Measurements from ENCODE around the gene PLIN5.

Gene PLIN5, protein sequence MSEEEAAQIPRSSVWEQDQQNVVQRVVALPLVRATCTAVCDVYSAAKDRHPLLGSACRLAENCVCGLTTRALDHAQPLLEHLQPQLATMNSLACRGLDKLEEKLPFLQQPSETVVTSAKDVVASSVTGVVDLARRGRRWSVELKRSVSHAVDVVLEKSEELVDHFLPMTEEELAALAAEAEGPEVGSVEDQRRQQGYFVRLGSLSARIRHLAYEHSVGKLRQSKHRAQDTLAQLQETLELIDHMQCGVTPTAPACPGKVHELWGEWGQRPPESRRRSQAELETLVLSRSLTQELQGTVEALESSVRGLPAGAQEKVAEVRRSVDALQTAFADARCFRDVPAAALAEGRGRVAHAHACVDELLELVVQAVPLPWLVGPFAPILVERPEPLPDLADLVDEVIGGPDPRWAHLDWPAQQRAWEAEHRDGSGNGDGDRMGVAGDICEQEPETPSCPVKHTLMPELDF

DNA sequence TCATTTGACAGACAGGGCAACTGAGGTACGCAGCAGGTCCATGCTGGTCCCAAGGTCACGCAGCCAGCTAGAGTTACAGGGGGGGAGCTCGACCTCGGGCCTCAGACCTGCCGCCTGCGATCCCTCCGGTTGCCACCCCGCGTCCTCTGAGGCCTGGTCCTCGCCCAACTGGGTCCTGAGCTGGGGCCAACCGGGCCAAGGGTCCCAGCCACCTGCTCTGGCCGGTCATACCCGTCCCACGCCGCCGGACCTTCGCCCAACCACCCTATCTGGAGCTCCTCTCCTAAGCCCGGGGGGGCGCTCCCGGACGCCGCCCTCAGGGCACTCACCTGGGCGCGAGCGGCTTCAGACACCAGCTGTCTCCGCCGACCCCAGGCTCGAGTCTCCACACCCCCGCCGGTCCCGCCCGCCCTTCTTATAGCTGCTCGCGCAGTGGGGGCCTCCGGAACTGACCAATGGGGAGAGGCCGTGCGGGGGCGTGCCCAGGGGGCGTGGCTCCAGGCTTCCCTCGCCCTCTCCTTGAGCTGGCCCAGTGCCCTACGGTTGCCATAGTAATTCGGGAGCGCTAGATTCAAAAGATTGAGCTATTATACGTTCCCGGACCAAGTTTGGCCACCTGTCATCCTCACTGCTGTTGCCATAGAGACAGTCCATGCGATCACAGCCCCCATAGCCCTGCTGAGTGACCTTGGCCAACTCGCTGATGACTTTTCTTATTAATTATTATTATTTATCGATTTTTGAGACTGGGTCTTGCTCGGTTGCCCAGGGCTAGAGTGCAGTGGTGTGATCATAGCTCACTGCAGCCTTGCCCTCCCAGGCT lies at the start of gene PLIN5:
PLIN5 (minus strand) TSS at position 389 of the 823 bp plus-strand sequence. CDS start 1,150 bp downstream, outside the sequence.
- no peak for DNase-seq (ENCODE audit: low read depth)

DNA sequence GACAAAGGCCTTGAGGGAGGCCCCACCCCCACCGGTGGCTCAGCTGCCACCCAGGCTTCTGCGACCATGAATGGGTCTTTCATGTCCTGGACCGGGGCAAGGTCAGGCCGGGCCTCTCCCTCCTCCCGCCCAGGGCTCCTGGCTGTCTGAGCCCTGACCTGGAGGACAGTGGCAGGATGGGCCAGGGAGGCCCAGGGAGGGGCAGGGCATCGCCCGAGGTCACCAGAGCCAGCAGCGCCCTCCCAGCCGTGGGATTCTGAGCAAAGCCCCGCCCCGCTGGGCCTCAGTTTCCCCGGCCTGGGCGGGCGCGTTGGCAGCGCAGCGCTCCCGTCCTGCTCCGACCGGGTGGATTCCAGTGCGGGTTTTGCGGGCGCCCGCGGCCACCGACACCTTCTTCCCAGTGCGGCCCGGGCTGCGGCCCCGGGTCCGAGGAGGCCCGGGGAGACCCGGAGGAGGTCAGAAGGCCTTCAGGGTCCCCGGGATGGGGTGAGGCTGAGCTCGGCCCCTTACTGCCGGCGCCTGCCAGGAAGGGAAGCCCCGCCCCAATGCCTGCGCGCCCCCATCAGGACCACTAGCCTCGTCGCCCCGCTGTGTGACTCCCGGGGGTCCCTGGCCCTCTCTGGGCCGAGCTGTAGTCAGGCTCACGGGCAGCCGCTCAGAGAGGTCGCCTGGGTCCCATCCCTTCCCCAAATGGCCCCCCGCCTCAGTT lies 49.1 kb upstream of the PLIN5 start:
- no peak for DNase-seq (ENCODE audit: low read depth)

DNA sequence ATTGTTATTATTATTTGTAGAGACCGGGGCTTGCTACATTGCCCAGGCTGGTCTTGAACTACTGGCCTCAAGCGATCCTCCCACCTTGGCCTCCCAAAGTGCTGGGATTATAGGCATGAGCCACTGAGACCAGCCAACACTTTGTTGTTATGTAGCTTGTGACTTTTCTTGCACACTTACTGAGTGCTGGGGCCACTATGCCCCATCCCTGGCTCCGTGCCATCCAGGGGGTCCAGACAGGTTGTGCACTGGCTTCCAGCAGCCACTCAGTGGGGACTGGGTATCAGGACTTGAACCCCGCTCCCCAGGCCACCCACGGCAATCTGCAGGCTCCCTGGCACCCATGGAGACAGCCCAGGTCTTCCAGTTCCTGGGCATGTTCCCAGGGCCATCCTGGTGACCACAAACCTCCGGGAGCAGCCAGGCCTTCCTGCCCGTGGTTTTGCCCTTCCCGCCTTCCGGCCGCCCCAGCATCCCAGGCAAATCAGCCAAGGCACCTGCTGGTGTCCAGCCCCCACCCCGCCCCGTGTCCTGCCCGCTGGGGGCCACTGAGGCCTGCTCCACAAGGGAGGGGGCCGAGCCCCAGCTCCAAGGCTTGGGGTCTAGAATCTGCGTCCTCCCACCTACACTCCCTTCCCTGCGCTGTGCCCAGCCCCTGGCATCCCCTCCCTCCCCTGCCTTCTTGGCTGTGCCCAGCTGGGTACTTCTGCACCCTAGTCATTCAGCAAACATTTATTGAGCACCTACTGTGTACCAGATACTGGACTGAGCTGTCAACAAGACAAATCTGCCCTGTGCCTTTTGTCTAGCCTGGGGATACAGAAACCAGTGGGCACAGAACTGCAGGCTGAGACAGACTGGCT lies 48.2 kb upstream of the PLIN5 start:
- no peak for DNase-seq (ENCODE audit: low read depth)

DNA sequence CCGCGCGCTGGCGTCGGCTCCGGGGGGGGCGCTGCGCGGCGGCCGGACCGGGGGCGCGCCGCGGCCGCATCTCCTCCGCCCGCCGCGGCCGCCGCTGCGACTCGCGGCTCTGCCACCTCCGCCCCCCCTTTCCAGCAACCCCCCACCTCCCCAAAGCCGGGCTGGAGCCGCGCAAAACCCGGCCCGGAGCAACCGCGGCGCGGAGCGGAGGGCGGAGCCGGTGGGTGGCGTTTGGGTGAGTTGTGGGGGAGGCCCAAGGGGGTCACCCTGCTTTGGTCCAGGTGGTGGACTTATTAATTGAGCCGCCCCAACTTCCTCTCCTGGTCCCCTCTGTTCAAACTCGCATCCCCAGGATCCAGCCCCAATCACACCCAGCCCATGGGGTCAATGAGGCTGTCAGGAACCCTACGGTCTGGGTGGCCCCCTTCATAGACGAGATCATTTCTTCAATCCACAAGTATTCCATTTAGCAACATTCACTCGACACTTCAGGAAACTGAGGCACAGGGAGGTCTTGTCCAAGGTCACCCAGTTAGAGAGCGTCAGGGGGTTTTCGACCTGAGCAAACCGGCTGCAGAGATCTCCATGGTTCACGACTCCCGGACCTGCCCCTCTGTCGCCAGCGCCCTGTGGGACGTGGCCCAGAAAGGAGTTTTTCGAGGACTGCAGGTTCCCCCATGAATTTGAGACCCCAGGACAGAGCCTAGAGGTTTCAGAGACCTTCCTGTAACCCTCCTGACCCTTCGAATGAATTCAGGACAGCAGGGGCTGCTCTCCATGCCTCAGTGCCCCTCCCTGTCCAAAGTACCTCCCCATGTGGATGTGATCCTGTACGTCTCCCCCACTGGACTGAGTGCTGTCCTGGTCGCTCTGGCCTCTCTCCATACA lies 46.9 kb upstream of the PLIN5 start:
- DNase-seq (ENCODE audit: low read depth) = no peak

DNA sequence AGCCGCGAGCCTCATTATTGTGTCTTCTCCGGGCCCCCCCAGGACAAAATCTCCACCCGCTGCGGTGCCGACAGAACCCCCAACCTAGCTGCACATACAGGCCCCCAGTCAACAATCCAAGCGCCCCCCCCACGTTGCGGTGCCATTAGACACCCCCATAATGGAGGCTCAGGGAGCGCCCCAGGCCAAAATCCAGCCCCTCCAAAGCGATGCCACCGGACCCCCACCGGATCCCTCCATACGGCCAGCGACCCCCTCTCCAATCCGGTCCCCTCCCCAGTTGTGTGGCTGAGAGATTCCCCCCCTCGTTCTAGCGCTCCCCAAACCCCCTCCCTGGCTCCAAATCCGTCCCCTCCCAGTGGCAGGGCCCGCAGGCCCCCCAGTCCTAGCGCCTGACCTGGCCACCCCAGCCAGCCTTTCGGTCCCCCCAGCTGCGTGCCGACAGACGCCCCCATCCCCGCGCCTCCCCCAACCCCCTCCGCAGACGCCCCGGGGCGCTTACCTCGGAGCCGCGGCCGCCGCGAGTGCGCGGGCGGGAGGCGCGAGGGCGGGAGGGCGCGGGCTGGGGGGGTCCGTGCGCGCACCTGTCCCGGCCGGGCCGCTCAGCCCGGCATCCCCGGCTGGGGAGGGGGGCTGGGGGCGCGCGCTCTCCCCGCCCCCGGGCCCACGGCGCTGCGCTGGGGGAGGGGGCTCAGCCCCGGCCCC lies 46.1 kb upstream of the PLIN5 start:
- no peak for DNase-seq (ENCODE audit: low read depth)

DNA sequence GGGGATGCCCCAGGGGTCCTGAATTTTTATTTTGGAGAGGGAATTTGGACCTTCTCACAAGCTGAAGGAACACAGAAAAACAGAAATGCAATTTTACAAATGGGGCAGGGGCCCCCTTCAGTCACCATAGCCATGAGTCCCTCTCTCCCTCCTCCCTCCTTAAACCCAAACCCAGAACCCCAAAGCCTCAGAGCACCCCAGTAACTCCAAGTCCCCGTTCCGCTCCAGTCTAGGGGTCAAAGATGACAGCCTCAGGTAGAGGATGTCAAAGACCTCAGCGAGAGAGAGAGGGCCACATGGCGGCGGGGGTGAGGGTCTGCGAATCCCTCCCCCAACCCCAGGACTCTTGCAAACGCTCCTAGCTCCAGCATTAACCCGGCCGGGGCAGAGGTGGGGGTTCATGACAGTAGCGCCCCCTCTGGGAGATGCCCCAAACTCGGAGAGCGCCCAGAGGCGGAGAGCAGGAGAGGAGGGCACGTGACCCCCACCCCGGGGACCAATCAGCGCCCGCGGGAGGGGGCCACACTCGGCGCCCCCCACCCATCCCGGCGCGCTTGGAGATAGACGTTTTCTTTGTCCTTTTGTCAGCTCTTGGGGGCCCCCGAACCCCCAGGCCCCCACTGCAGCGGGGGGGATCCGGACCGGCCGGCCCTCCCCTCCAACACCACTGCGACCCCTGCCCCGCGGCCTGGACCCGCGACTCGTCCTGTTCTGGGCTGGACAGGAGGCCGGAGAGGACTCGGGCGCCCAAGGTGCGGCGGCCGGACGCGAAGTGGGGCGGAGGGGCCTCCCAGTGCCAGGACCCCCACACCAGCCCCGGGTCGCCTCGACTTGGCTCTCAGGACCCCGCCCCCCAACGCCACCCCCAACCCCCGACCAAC lies 45.2 kb upstream of the PLIN5 start:
- no peak for DNase-seq (ENCODE audit: low read depth)

DNA sequence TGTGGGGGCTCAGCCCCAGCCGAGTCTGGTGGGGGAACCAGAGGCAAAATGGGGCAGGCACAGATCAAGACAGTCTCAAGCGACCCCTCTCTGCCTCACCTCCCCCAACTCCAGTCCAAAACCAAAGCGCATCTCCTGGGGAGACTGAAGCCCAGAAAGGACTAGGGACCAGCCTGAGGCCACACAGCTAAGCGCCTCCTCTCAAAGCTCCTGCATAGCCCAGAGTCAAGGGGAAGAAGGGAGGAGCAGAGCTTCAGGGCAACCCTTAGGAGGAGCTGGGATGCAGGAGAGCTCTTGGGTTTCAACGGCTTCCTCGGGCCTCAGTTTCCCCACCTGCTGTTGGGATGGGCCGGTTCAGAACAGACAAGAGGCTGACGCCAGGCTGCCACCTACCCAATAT lies 44.4 kb upstream of the PLIN5 start:
- no peak for DNase-seq (ENCODE audit: low read depth)

DNA sequence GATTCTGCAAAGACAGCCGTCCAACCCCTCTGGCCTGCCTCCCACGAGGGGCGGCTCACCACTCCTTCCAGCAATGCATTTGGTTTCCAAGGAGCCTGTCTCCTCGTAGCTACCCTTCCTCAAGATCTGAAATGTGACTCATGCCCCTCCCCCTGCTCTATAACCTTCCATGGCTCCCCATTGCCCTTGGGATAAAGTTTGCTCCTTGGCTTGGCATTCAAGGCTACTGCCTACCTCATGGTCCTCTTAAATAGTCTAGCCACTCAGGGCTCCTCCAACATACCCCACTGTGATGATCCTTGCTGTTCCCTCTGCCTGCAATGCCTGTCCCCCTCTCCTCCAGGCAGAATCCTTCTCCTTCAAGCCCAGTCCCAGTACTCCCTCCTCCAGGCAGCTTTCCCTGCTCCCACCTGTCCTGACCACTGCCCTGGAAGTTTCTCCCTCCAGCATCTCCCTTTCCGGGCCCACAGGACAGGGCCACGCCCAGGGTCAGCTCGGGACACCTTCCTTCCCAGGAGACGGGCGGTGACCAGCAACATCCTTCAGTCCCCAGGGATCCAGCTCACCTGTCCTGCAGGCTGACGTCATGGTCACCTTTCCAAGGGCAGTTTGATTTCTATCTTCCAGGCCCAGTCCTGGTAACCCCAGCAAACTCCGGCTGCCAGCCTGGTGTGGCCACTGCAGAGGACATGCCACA lies 43.7 kb upstream of the PLIN5 start:
- no peak for DNase-seq (ENCODE audit: low read depth)

DNA sequence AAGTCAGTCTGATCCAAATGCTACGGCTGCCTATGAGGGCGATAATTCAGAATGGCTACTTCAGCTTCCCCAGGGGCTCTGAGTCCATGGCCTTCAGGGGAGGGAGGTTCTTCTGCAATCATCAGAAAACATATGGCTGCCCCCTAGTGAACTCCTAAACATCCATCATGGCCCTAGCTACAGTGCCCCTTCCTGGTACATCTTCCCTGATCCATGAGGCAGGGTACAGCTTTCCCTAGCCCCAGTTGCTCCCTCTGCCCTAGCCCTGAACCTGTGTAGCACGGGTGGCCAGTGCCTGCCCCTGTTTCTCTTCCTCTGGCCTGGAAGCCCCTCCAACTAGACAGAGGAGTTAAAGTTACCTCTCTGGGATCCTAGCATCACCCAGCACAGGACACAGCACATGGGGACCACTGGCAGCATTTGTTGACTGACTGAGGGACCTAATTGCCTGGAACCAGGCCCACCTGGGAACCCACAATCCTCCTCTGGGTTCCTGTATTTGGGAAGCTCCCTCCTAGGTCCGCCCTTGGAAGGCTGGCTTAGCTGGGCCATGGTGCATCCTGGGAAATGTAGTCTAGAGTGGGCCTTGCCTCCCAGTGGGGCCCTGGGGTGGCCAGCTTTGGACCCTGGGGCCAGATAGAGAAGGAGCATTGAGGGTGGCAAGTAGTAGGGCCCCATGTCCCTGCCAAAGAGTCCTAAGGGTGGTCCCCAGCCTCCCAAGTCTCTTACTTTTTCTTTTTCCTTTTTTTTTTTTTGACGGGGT lies 42.2 kb upstream of the PLIN5 start:
- no peak for DNase-seq (ENCODE audit: low read depth)

DNA sequence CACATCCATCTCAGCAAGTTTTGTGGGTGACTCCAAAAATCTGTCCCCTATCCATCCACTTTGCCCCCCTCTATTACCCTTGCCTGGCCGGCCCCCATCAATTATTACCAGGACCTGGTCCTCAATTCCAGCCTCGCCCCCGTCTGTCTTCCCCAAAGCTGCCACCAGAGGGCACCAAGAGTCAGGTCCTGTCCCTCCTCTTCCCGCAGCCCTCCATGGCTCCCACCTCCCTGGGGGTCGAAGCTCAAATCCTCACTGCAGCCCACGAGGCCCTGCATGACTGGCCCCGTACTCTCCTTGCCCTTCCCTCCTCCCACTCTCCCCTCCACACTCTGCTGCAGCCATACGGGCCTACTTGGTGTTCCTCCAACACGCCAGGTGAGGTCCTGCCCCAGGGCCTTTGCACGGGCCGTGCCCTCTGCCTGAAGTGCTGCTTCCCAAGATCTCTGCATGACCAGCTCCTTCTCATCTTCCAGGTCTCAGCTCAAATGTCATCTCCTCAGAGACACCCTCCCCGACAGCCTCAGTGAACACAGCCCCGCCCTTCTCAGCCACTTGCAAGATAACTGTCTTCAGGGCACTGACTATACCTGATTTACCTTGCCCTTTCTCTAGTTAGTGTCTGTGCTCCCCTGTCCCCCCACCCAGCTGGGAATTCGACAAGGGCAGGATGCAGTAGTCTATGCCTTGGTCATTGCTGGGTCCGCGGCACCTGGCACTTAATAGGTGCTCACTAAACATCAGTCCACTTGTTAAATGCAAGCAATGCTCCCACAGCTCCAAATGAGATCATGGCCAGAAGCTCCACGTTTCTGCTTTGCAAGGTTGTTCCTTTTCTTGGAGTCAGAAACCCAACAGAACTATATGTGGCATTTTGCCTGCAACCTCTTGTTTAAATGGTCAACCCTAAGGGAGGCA lies 41.3 kb upstream of the PLIN5 start:
- DNase-seq (ENCODE audit: low read depth) = no peak

DNA sequence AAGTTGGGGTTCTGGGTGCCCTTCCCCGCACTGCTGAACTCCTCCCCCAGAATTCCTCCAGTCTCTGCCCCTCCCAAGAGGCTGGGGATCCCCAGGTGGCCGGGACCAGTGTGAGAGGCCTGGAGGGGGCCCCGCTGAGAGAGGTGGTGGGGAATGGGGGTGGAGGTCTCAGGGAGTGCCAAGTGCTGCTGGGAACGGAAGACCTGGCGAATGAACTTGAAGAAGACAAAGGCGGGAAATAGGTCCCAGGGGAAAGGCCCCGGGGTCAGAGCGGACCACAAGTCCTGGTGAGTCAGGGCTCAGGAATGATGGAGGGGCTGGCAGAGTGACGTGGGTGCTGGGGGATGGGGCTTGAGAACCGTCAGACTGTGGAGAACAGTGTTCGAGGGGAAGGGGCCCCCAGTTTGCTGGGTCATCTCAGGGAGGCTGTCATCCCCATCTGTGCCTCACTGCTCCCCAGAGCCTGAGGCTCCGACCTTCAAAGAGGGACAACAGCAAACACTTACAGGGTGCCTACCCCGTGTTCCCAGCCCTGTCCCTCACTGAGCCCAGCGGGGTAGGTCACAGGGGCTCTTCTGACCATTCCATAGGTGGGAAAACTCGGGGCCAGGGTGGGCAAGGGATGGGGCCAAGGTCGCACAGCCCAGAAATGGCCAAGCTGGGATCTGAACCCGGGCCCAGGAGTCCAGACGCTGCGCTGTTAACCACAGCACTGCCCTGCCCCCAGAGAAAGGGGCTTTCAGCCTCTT lies 40.4 kb upstream of the PLIN5 start:
- DNase-seq (ENCODE audit: low read depth) = peak; percentile 96

DNA sequence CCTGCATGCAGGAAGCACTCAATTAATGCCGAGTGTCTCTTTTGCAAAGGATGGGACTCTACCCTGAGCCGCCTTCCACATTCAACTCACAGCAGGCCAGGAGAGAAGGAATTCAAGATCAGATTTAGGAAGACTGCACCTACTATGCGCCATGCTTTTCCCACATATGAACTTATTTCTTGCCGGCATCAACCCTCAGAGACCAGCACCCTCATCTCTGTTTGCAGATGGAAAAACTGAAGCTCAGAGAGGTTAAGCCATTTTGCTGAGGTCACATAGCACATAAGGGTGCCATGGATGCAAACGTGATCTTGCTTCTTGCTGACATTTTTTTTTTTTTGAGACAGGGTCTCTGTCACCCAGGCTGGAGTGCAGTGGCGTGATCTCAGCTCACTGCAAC lies 38.7 kb upstream of the PLIN5 start:
- DNase-seq (ENCODE audit: low read depth) = no peak

DNA sequence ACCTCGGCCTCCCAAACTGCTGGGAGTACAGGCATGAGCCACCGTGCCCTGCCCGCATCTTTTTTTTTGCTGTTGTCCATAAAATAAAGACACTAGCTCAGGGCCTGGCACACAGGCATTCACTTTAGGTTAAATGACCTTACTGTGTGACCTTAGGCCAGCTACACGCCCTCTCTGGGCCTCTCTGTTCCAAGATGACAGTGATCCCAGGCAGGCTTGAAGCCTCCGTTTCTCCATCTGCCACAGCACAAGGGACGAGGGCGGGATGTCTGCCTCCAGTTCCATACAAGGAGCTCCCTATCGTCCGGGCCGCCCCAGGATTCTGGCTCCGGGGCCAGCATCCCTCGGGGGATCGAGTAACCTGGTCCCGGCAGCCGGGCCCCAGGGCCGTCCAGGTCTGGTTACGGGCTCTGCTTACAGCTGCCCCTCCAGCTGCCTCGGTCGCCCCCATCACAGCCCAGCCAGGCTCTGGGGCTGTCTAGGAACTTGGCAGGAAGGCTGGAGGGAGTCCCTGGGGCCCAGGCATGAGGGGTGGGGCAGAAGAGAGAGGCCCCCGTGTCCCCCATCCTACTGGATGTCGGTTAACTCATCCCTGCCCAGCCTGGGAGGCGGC lies 36.4 kb upstream of the PLIN5 start:
- DNase-seq (ENCODE audit: low read depth) = no peak

DNA sequence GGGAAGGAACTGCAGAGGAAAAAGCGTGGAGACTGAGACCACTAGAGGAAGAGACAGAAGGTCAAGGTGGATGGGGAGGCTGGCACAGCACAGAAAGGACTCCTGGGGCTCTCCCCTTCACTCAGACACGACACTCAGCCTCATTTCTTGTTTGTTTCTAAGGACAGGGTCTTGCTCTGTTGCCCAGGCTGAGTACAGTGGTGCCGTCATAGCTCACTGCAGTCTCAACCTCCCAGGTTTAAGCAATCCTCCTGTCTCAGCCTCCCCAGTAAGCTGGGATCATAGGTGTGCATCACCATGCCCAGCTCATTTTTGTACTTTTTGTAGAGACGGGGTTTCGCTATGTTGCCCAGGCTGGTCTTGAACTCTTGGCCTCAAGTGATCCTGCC lies 35.9 kb upstream of the PLIN5 start:
- DNase-seq (ENCODE audit: low read depth) = no peak

DNA sequence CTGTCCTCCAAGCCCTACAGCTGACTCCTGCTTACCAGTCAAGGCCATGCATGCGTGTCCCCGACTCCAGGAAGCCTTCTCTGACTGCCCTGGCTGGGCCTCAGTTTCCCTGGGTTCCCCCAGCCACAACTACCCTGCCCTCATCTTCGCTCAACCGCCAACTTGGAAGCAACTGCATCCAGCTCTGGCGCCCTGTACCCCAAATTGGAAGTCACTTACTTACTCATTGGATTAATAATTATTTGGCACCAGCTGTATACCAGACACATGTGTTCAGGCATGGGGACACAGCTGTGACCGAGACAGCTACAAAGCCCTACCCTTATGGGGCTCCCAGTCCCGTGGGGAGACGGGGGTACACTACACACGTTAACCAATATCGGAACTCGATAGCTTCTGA lies 35.4 kb upstream of the PLIN5 start:
- DNase-seq (ENCODE audit: low read depth) = no peak

Data from HS-5 (cell line).